ENCODE data around the gene FRAS1. TPM values are rescaled to one million over a fixed set of nuclear protein-coding genes. Genes with fewer than 3 reads are reported as not detected.

The FRAS1 gene
- total RNA-seq, 3 donors from 2014 or later = 0.03 to 0.08 (median 0.08) TPM

GRCh38 chr4:78561677-78562076 is 504.6 kb downstream of the FRAS1 start:
- no peak overlapping the region for H3K4me3 Mint-ChIP-seq
- no peak for ATAC-seq
- H3K4me1 Mint-ChIP-seq (ENCODE audit: low read depth) = no peaks in the 10 kb centered on the region
- H3K9me3 Mint-ChIP-seq = no peaks in the 10 kb centered on the region
- peaks cover 5% of the 10 kb centered on the region for H3K27me3 Mint-ChIP-seq (ENCODE audit: low read depth)
- DNase-seq = no peak
- H3K36me3 Mint-ChIP-seq (ENCODE audit: insufficient read depth) = no peaks in the 10 kb centered on the region

GRCh38 chr4:78562687-78563086 is 505.6 kb downstream of the FRAS1 start:
- no peaks in the 10 kb centered on the region for H3K4me1 Mint-ChIP-seq (ENCODE audit: low read depth)
- ATAC-seq = no peak
- H3K36me3 Mint-ChIP-seq (ENCODE audit: insufficient read depth) = no peaks in the 10 kb centered on the region
- H3K9me3 Mint-ChIP-seq = no peaks in the 10 kb centered on the region
- peaks cover 2% of the 10 kb centered on the region for H3K27me3 Mint-ChIP-seq (ENCODE audit: low read depth)
- no peak for DNase-seq
- H3K4me3 Mint-ChIP-seq = no peak overlapping the region

- Mint-ChIP-seq H3K9me3 (no peaks in the 10 kb centered on the region), H3K4me1 (ENCODE audit: low read depth) (no peaks in the 10 kb centered on the region), H3K4me3 (no peak overlapping the region), H3K27me3 (ENCODE audit: low read depth) (peaks cover 2% of the 10 kb centered on the region), H3K36me3 (ENCODE audit: insufficient read depth) (no peaks in the 10 kb centered on the region)
- DNase-seq (no peak), ATAC-seq (no peak)
These were observed 508.8 kb downstream of the FRAS1 start for GRCh38 chr4:78565971-78566372.

GRCh38 chr4:78566834-78567499 is 509.8 kb downstream of the FRAS1 start:
- H3K27me3 Mint-ChIP-seq (ENCODE audit: low read depth) = peaks cover 2% of the 10 kb centered on the region
- no peaks in the 10 kb centered on the region for H3K4me1 Mint-ChIP-seq (ENCODE audit: low read depth)
- DNase-seq = no peak
- no peaks in the 10 kb centered on the region for H3K9me3 Mint-ChIP-seq
- ATAC-seq = no peak
- H3K4me3 Mint-ChIP-seq = no peak overlapping the region
- H3K36me3 Mint-ChIP-seq (ENCODE audit: insufficient read depth) = no peaks in the 10 kb centered on the region

GRCh38 chr4:78567500-78568060 is 510.5 kb downstream of the FRAS1 start:
- ATAC-seq = no peak
- H3K4me3 Mint-ChIP-seq = no peak overlapping the region
- H3K9me3 Mint-ChIP-seq = no peaks in the 10 kb centered on the region
- no peaks in the 10 kb centered on the region for H3K36me3 Mint-ChIP-seq (ENCODE audit: insufficient read depth)
- peaks cover 5% of the 10 kb centered on the region for H3K27me3 Mint-ChIP-seq (ENCODE audit: low read depth)
- H3K4me1 Mint-ChIP-seq (ENCODE audit: low read depth) = no peaks in the 10 kb centered on the region
- DNase-seq = no peak

GRCh38 chr4:78568640-78569305 is 511.6 kb downstream of the FRAS1 start:
- no peaks in the 10 kb centered on the region for H3K36me3 Mint-ChIP-seq (ENCODE audit: insufficient read depth)
- DNase-seq = no peak
- H3K27me3 Mint-ChIP-seq (ENCODE audit: low read depth) = peaks cover 5% of the 10 kb centered on the region
- H3K4me3 Mint-ChIP-seq = no peak overlapping the region
- ATAC-seq = no peak
- no peaks in the 10 kb centered on the region for H3K9me3 Mint-ChIP-seq
- H3K4me1 Mint-ChIP-seq (ENCODE audit: low read depth) = no peaks in the 10 kb centered on the region

GRCh38 chr4:78569306-78569821 is 512.2 kb downstream of the FRAS1 start:
- Mint-ChIP-seq H3K4me1 (ENCODE audit: low read depth) (no peaks in the 10 kb centered on the region), H3K9me3 (no peaks in the 10 kb centered on the region), H3K27me3 (ENCODE audit: low read depth) (peaks cover 6% of the 10 kb centered on the region), H3K36me3 (ENCODE audit: insufficient read depth) (no peaks in the 10 kb centered on the region), H3K4me3 (no peak overlapping the region)
- DNase-seq (no peak), ATAC-seq (no peak)

GRCh38 chr4:78570117-78570516 is 513.0 kb downstream of the FRAS1 start:
- Mint-ChIP-seq H3K9me3 (no peaks in the 10 kb centered on the region), H3K4me1 (ENCODE audit: low read depth) (no peaks in the 10 kb centered on the region), H3K4me3 (no peak overlapping the region), H3K36me3 (ENCODE audit: insufficient read depth) (no peaks in the 10 kb centered on the region), H3K27me3 (ENCODE audit: low read depth) (peaks cover 4% of the 10 kb centered on the region)
- DNase-seq (no peak), ATAC-seq (no peak)

- Mint-ChIP-seq H3K27me3 (ENCODE audit: low read depth) (peaks cover 4% of the 10 kb centered on the region), H3K36me3 (ENCODE audit: insufficient read depth) (no peaks in the 10 kb centered on the region)
- ATAC-seq = no peak
These were observed 514.7 kb downstream of the FRAS1 start for GRCh38 chr4:78571804-78572203.

GRCh38 chr4:78578674-78579425 is 521.7 kb downstream of the FRAS1 start:
- Mint-ChIP-seq H3K36me3 (ENCODE audit: insufficient read depth) (no peaks in the 10 kb centered on the region), H3K4me1 (ENCODE audit: low read depth) (no peaks in the 10 kb centered on the region), H3K9me3 (no peaks in the 10 kb centered on the region), H3K4me3 (no peak overlapping the region), H3K27me3 (ENCODE audit: low read depth) (peaks cover 9% of the 10 kb centered on the region)
- no peak for DNase-seq
- ATAC-seq = no peak

More at GRCh38 chr4:78571804-78572203, 514.7 kb downstream of the FRAS1 start:
- Mint-ChIP-seq H3K9me3 (no peaks in the 10 kb centered on the region), H3K4me1 (ENCODE audit: low read depth) (no peaks in the 10 kb centered on the region), H3K4me3 (no peak overlapping the region)
- DNase-seq = no peak

- no peak for DNase-seq
- Mint-ChIP-seq H3K4me1 (ENCODE audit: low read depth) (no peaks in the 10 kb centered on the region), H3K36me3 (ENCODE audit: insufficient read depth) (no peaks in the 10 kb centered on the region), H3K27me3 (ENCODE audit: low read depth) (peaks cover 9% of the 10 kb centered on the region), H3K4me3 (no peak overlapping the region), H3K9me3 (no peaks in the 10 kb centered on the region)
- ATAC-seq = no peak
These were observed 524.5 kb downstream of the FRAS1 start for GRCh38 chr4:78581618-78582017.

- Mint-ChIP-seq H3K36me3 (ENCODE audit: insufficient read depth) (no peaks in the 10 kb centered on the region), H3K4me1 (ENCODE audit: low read depth) (no peaks in the 10 kb centered on the region), H3K27me3 (ENCODE audit: low read depth) (peaks cover 9% of the 10 kb centered on the region), H3K9me3 (no peaks in the 10 kb centered on the region), H3K4me3 (no peak overlapping the region)
- ATAC-seq = no peak
- no peak for DNase-seq
These were observed 527.9 kb downstream of the FRAS1 start for GRCh38 chr4:78584863-78585547.

- Mint-ChIP-seq H3K27me3 (ENCODE audit: low read depth) (peaks cover 7% of the 10 kb centered on the region), H3K36me3 (ENCODE audit: insufficient read depth) (no peaks in the 10 kb centered on the region), H3K4me3 (no peak overlapping the region), H3K4me1 (ENCODE audit: low read depth) (no peaks in the 10 kb centered on the region), H3K9me3 (no peaks in the 10 kb centered on the region)
- ATAC-seq (no peak), DNase-seq (no peak)
These were observed 528.5 kb downstream of the FRAS1 start for GRCh38 chr4:78585633-78586032.

All from activated T-cell treated with anti-CD3 and anti-CD28 coated beads, Interleukin-2, amount 50 U/mL, for 4 hours (primary cell).